DMS 273 treated with DMSO at 0.1 percent for 48 hours (cell line): Measurements from ENCODE around the gene FAM210B.
"Not testable (repeated sequence)": the region's sequence is repeated elsewhere in the genome, so short reads cannot be mapped to it uniquely, and the experiment has no call there.

Source experiments
- DNase-seq: peaks from one replicate; lab custom pipeline; 2025; lab: John Stamatoyannopoulos, UW

The FAM210B gene, protein sequence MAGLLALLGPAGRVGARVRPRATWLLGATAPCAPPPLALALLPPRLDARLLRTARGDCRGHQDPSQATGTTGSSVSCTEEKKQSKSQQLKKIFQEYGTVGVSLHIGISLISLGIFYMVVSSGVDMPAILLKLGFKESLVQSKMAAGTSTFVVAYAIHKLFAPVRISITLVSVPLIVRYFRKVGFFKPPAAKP

DNA sequence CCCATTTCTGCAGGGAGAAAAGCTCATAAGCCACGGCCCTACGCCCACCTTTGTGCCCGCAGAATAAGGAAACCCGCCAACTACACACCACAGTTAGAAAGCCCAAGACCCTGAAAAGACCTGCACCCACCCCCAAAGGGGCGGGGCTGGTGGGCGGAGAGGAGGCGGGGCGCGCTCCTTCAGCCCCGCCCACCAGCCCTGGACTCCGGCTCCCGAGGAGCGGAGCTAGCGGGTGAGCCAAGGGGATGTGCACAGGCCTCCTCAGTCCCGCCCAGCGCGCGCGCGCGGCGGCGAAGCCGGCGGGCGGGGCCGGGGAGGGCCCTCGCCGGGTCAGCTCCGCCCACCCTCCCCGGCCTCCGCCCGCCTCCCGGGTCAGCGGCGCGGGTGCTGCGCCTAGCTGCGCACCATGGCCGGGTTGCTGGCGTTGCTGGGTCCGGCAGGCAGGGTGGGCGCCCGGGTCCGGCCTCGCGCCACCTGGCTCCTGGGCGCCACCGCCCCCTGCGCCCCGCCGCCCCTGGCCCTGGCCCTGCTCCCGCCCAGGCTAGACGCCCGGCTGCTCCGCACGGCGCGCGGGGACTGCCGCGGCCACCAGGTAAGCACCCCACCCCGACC is at the start of gene FAM210B:
FAM210B (plus strand) TSS at position 375 of the 612 bp plus-strand sequence; CDS start at position 407, 32 bp downstream.
- peak; percentile 47 for DNase-seq

DNA sequence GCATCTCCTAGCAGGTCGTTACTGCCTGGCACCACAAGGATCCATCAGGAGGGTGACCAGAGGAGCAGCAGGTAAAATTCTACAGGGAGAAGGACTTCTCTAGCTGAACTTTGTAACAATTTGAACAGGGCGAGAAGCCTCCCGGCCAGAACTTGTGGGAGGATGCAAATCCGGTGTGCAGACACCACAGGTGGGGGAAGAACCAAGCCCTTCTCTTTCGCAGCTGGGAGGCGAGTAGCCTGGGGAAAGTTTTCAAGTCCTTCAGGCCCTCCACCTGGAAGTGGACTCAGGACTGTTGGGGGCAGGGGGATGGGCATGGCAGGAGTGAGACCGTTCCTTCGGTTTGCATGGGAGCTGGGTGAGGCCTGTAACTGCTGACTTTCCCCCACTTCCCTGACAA is 42.7 kb upstream of the FAM210B start:
- DNase-seq, result no peak

DNA sequence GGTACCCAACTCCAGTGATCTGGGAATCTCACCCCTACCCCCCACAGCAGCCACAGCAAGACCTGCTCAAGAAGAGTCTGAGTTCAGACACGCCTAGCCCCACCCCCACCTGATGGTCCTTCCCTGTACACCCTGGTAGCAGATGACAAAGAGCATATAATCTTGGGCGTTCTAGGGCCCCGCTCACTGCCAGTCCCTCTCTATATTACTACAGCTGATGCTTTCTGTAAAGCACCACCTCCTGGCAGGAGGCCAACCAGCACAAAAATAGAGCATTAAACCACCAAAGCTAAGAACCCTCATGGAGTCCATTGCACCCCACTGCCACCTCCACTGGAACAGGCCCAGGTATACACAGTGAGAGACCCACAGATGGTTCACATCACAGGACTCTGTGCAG is 42.3 kb upstream of the FAM210B start:
- DNase-seq, result no peak

DNA sequence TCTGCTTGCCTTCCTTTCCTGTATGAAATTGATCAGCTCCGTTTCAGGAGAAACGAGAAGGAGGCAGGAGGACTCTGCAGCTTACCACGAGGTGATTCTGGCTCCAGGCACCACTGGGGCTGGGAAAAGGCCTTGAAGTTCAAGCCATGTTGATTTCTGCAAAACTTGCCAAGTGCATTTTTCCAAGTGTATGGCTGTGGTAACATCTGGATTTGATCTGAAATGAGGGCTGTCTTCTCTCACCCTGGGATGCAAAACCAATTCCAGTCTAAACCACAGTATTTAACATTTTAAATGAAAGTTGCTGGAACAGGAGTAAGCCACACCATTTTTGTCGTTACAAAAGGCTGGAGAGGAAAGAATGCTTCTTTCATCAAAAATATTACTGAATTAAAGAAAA is 36.1 kb upstream of the FAM210B start:
- DNase-seq, result no peak

DNA sequence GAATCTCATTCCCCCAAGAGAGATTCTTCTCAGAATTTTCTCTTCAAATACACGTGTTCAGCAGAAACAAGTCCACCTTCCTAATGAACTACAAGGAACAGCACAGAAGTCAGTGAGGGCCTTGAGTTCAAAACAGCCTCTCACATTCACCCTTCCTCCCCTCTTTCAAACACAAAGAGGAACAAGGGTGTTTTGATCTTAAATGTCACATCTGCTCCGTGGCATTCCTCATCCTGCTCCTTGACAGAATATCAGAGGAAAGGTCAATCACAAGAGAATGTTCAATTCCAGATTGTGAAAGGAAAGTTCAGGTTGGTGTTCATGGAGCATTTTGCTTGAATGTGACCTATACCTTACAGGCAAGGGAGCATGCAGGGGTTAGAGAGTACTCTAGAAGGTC is 35.6 kb upstream of the FAM210B start:
- DNase-seq, result no peak

DNA sequence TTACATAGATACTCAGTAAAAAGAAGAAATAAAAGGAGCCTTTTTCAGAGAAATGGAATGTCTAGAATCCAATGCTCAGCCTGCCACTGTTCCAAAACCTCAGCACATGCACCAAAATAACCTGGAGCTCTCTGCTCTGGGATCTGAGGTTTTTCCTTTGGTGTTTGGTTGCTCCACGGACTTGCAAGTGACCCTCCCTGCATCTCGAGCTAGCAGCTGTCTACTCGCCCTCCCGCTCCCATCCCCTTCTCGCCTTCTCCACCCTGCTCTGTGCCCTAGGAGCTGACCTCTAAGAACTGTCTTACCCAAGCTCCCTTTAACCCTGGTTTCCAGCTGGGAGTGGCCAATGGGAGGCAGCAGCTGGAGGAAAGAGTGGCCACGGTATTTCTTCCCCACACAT is 35.1 kb upstream of the FAM210B start:
- no peak for DNase-seq

DNA sequence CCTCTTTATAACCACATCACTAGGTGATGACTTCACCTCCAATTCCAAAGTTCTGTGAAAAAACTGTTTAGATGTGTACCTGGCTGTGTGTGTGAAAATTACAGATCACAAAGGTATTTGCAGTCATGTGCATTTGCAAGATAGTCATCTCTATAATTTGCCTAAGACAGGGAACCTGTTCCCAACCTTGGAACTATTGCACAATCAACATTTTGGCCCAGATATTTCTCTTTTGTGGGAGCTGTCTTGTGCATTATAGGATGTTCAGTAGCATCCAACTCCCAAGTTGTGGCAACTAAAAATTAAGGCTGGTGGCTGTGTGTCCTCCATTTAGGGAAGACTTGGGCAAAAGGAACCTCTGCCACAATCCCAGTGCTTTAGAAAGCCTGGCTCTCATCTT is 34.0 kb upstream of the FAM210B start:
- no peak for DNase-seq

DNA sequence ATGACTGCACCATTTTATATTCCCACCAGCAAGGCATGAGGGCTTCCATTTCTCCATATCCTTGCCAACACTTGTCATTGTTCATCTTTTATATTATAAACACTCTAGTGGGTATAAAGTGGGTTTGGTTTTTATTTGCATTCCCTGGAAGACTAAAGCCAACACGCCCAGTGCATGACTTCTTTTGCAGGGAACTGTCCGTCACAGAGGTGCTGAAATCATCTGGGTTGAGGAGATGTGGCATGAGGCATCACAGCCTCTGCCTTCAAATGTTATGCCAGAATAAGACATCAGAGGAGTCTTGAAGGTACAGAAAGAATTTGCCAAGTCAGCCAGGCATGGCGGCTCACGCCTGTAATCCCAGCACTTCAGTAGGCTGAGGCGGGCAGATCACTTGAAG is 29.9 kb upstream of the FAM210B start:
- DNase-seq, result no peak

DNA sequence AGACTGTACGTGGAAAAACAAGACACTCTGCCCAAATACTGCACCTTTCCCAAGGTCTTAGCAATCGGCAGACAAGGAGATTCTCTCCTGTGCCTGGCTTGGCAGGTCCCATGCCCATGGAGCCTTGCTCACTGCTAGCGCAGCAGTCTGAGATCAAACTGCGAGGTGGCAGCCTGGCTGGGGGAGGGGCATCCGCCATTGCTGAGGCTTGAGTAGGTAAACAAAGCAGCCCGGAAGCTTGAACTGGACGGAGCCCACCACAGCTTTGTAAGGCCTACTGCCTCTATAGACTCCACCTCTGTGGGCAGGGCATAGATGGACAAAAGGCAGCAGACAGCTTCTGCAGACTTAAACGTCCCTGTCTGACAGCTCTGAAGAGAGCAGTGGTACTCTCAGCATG is 22.1 kb upstream of the FAM210B start:
- DNase-seq, result not testable (repeated sequence)

DNA sequence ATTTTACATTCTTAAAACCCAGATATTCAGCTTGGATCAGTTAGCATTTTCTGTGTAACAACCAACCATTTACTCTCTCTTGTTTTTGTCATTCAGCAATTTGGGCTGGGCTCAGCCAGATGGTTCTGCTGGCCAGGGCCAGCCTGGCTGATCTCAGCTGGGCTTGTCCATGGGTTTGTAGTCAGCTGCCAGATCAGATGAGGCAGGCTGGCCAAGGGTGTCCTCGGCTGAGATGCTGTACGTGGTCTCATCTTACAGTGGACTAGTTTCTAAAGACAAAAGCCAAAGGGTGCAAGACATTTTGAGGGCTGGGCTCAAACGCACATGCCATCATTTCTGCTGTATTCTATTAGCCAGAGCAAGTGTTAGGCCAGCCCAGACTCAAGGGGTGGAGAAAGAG is 16.0 kb upstream of the FAM210B start:
- DNase-seq, result no peak

DNA sequence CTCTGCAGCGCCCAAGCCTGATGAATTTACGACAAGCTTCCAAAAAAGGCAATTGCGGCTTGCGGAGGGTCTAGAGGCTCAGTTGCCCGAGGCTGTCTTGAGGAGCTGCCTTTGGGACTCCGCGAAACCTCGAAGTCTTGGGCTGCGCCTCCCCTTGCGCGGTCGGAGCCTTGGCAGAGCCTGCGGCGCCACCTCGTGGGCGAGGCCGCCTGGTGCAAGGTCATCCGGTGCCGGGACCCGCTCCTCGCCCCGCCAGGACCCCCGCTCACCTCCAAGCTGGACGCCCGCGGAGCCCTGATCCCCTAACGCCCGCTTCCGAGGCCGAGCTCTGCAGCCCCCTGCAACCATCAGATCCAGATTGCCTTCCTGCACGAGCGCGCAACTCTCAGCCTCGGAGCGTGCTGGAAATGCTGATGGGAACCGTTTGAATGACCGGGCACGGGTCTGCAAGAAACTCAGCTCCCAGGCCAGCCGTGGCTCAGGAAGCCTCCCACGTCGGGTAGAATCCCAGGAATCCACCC is 14.9 kb upstream of the FAM210B start:
- no peak for DNase-seq

DNA sequence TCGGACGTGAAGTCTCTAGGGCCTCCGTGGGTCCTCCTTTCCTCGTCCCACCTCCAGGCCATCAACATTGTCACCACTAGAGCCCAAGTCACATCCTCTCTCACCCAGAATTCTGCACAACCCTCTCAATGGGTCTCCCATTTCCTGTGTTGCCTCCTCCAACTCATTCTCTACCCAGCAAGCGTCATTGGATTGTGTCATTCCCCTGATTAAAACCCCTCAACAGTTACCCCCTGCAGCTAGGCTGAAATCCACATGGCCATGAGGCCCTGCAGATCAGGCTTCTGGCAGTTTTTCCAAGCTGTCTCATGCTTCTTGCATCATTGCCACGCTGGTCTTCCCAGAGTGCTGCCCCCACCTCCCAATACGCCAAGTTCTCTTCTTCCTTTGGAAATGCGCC is 12.9 kb upstream of the FAM210B start:
- no peak for DNase-seq

DNA sequence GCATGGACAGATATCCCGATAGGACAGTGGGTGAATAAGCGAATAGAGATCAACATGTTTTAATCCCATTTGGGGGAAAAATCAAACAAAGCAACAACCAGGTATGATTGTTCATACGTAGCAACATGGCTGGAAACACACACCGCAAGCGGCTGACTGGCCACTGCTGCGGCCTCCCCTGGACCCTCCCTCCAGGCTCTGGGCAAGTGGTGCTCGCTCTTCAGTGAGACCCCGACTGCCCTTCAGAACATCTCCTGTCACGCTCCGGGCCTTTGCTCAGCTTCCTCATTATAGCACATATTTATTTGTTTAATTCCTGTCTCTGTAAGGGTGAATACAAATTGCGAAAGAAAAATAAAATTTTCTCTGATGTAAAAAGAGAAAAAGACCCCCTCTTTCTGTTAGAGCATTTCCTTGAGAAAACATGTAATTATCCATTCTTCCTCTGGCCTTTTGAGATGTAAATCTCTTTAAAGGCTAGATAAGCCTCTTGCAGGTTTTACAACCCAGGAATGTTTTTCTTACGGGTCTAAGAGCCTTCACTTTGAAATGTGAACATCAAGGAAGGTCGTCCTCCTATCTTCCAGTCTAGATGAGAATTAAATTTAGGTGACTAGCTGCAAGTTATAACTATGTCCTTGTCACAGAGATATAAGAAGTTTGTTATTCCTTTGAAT is 11.0 kb upstream of the FAM210B start:
- DNase-seq, result no peak

DNA sequence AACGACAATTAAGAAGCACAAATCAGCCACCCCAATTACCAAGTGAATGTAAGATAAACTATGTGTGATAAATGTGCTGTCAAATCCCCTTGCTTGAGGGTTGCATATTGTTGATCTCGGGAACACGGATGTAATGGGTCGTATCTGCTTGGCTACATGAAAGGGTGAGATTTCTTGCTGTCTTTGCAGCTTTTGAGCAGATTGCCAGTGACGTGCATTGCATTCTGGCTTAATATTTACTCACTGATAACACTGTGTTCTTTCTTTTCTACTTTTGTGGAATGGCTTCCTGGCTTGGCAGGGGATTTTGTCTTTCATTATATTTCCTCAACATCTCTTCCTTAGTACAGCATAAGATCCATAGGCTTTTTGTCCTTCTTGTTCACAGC is 10.5 kb upstream of the FAM210B start:
- no peak for DNase-seq

DNA sequence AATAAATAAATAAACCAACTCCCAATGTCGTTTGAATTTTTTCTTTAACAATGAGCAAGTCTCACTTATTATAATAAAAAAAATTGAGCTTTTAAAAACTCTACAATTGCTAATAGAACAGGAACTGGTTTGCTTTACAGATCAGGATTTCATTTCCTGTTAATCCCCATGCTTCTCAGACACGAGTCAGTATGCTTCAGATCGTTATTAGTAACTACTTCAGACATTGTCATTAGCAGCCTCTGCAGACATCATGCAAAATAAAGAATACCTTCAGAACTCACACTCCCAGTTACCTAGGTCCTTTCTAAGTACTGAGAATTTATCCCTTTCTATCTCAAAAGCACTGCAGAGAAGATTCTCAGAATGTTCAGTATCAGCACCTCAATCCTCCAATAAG is 10.0 kb upstream of the FAM210B start:
- no peak for DNase-seq

DNA sequence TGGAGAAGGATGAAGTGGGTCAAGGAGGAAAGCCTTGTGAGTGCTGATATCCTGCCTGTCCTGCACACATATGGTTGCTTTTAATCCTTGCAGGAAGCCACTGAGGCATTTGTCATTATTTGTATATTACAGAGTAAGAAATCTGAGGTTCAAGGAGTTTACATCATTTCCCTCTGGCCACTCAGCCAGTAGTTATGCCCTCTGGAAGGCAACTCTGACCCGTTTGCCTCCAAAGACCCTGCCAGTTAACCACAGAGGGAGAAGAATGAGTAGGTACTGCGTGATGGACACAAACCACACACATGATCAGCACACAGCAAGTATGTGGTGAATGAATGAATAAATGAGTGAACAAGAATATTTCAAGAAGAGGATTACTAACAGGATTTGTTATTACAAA is 7.9 kb upstream of the FAM210B start:
- DNase-seq, result no peak

DNA sequence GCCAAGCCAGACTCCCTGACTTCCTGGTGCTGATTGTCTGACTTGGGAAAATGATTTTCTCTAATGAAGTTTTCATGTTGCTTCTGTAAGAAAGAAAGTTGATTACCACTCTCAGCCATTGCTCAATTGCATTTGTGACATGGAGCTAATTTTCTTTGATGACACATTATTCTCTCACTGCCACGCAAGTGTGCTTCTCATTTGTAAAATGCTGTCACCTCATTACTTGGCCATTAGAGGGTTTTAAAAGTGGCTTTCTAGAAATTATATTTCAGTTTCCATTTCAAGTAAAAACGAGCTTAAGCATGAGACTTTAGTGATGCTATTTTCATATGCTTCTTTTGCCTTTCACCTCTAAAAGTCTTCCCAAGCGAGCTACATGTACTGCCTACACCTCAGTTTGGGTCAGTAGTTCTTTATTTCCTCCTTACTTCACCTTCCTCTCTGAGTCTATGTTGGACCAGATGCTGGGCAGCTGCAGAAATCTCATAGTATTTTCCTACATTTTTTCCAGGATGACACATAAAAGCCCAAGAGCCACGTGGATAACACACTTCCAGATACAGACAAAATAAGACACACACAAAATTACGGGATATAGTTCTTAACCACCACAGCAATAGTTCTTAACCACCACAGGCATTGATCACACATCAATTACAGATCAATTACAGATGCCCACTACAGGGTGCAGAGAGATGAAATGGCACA is 6.3 kb upstream of the FAM210B start:
- DNase-seq, result no peak

DNA sequence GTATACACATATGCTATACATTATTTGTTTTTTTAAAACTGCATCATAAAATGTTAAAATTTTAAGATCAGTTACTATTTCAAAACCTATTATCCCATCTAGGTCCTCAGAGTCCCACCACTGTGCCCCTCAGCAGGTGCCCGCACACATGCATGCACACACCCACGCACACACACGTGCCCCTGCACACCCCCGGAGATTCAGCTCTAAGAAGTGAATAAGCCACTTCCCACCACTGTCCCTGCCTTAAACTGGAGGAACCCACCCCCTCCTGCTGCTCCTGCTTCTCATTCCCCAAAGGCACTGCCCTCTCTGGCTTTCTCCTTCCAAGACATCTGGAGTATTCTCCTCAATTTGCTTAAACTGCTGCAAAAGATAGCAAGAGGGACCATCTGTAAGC is 5.4 kb upstream of the FAM210B start:
- no peak for DNase-seq

DNA sequence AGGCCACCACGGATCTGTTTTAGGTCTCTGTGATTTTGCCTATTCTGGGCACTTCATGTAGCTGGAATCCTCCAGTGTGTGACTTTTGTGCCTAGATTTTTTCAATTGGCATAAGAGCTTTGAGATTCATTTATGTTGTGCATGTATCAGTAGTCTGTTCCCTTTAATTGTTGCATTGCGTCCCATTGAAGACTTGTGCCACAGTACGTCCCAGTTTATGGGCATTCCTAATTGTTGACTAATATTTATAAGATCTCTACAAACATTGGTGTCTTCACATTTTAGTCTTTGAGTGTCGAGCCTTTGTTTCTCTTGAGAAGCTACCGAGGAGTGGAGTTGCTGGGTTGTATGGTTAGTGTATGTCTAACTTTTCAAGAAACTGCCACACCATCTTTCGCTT is 704 bp upstream of the FAM210B start:
- DNase-seq, result no peak

DNA sequence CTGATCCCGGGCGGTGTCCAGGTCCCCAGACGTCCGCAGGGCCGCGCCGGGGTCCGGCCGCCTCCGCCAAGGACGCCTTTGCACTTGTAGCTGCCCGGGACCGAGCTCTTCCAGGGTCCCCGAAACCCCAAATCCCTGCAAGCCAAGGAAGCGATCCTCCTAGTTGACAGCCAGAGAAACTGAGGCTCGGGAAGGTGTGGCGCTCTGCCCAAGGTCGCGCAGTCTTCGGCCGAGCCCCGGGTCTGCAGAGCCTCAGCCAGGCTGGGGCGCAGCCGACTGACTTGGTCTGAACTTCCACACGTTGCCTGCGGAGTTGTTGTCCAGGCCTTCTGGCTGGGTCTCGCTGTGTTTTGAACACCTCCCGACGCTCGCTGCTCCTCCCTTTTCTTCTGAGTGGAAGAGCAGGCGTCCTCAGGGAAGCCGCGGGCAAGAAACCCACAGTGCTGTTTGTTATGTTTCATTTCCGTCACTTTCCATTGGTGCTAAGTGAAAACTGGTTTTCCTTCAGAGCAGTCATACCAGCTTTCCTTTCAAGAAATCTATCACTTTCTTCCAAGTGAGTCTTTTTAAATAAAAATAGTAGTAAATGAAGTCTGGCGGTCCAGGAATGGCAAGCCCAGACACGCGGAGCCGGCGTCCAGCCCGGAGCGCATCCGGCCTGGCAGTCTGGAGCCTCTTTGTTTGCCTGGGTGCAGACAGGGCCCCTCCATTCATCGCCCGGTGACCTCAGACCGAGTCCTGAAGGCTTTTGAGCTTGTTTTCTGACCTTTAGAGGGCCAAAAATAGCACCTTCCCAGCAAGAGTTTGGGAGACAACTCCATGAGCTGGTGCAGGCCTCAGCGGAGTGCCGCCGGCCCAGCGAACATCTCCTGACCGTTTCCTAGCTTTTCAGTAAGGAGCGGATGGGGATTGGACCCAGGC is 698 bp downstream of the FAM210B start:
- DNase-seq, result peak; percentile 25

DNA sequence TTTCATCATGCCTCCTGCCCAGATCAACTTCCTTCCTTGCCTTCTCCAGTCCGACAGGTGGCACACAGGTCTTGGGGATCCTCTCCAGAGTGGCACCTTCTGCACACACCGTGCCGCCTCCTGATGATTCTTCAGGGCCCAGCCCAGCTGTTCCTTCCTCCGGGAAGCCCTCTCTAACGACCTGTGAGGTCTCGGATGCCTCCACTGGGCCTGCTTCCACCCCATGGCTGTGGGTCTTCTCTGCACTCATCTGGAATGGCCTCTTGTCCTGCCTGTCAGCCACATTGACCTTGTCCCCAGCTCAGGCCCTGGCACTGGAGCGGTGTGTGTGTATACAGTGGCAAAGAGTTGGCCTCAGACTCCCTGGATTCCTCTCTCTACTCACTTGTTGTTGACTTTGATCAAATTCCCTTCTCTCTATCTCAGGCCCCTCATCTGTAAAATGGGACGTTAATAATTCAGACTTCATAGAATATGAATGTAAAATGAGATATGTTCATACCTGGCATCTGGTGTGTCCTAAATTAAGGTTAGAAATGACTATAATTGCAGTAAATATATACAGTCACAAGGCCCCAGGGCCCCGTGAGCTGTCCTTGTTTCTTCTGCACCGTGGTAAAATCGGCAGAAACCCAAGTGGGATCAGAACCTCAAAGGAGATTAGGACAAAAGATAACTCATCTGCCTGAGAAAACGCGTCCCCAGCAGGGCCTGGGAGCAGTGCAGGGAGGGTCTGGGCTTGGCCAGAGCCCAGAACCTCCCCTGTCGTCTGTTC is 1.5 kb downstream of the FAM210B start:
- no peak for DNase-seq
